HepG2 (cell line): Measurements from ENCODE around the gene CHST6. TPM values are rescaled to one million over a fixed set of nuclear protein-coding genes. Genes with fewer than 3 reads are reported as not detected.

Experiments used
- DMAP1 ChIP-seq: IDR thresholded peaks from 2 replicates; pipeline ENCODE4 v1.6.1; 2016
- HDAC6 ChIP-seq: fragments of 200-600 bp; sonication (generic); IDR thresholded peaks from 2 replicates; pipeline ENCODE4 v1.7.0; 2017; ENCODE audit warnings: mild to moderate bottlenecking, antibody characterized with exemption, low read length, low read depth
- KDM5A ChIP-seq: fragments of 200-600 bp; sonication (generic); IDR thresholded peaks from 2 replicates; pipeline ENCODE4 v1.7.0; 2018; ENCODE audit warnings: antibody characterized with exemption, mild to moderate bottlenecking, low read length, borderline replicate concordance
- SKI ChIP-seq: fragments of 450-650 bp; IDR thresholded peaks from one replicate; pipeline ENCODE4 v1.6.1; 2018; ENCODE audit warnings: mild to moderate bottlenecking; ENCODE audit not compliant: partially characterized antibody
- SRSF1 ChIP-seq: fragments of 200-400 bp; formaldehyde crosslinking; optimal IDR thresholded peaks from 2 replicates; pipeline ENCODE3; 2017; ENCODE audit warnings: mild to moderate bottlenecking, low read depth, low read length, moderate library complexity
- ZNF292 ChIP-seq: sonication (generic); formaldehyde crosslinking; IDR thresholded peaks from 2 replicates; pipeline ENCODE4 v1.8.1; 2022; ENCODE audit warnings: mild to moderate bottlenecking, low read depth, missing genetic modification reagents, borderline replicate concordance
- ZNF570 ChIP-seq: sonication (generic); formaldehyde crosslinking; IDR thresholded peaks from 2 replicates; pipeline ENCODE4 v1.4.0; 2020; ENCODE audit warnings: mild to moderate bottlenecking, missing genetic modification reagents, borderline replicate concordance
- ZNF788 ChIP-seq: sonication (generic); formaldehyde crosslinking; IDR thresholded peaks from 2 replicates; pipeline ENCODE4 v1.5.0; 2020; ENCODE audit warnings: mild to moderate bottlenecking, missing genetic modification reagents, borderline replicate concordance
- polyA plus RNA-seq, 8 experiments: library from polyadenylated mRNA; depleted of rRNA in 3 of 8; stranded (reverse) in 7 of 8; unstranded in 1 of 8; fragments of >200 nt; fragmentation: Illumina TruSeq in 4 of 8; extraction: Trizol in 4 of 8; gene quantifications; 2 replicates each; pipeline versions ENCODE4 v1.2.1 to v1.2.3, GENCODE V29; 2011 to 2016; ENCODE audit warnings: low read depth in 4 of 8, missing spikeins in 1 of 8, mixed read lengths in 1 of 8; ENCODE audit not compliant: insufficient read depth in 1 of 8
- total RNA-seq, 5 experiments: library from RNA; depleted of rRNA; stranded (reverse); fragments of >200 nt; fragmentation: Illumina TruSeq; extraction: Trizol; gene quantifications; 2 replicates each; pipeline ENCODE4 v1.2.3, GENCODE V29; 2016; ENCODE audit warnings: low read depth in 1 of 5
- TF ChIP-seq, protein P1 (sequence below), 2 experiments: IDR thresholded peaks; 2 replicates each; pipeline ENCODE4 v1.6.1; 2011 to 2012; ENCODE audit warnings: low read length in 2 of 2, borderline replicate concordance in 1 of 2, low read depth in 1 of 2, mild to moderate bottlenecking in 1 of 2, moderate library complexity in 1 of 2
- TF ChIP-seq, protein P2 (sequence below), 2 experiments: fragments of 450-650 bp in 1 of 2; sonication (generic) in 1 of 2; formaldehyde crosslinking; IDR thresholded peaks; 2 replicates each; pipeline versions ENCODE4 v1.5.0 to v1.8.0; 2020 to 2022; ENCODE audit warnings: mild to moderate bottlenecking in 1 of 2, missing genetic modification reagents in 1 of 2

Gene CHST6
- total and polyA plus RNA-seq, 2 of the 13 experiments (the other 11 are each of a cell fraction or from before 2014, with no cell fraction given): 0.18 to 0.91 TPM

DNA sequence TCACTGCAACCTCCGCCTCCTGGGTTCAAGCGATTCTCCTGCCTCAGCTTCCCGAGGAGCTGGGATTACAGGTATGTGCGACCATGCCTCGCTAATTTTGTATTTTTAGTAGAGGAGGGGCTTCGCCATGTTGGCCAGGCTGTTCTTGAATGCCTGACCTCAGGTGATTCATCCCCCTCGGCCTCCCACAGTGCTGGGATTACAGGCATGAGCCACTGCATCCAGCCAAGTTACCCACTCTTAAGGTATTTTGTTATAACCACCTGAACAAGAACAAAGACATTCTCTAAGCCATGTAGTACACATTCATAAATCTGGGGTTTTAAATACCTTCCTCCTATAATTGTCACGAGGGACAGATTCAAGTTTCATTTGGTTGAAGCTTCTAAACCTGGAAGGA lies 18.4 kb downstream of the CHST6 start (continued):
- no peak for TF ChIP-seq SRSF1
- TF ChIP-seq SKI: no peak
- TF ChIP-seq DMAP1 (CRISPR knock-in tag): no peak
- TF ChIP-seq, protein P1, sequence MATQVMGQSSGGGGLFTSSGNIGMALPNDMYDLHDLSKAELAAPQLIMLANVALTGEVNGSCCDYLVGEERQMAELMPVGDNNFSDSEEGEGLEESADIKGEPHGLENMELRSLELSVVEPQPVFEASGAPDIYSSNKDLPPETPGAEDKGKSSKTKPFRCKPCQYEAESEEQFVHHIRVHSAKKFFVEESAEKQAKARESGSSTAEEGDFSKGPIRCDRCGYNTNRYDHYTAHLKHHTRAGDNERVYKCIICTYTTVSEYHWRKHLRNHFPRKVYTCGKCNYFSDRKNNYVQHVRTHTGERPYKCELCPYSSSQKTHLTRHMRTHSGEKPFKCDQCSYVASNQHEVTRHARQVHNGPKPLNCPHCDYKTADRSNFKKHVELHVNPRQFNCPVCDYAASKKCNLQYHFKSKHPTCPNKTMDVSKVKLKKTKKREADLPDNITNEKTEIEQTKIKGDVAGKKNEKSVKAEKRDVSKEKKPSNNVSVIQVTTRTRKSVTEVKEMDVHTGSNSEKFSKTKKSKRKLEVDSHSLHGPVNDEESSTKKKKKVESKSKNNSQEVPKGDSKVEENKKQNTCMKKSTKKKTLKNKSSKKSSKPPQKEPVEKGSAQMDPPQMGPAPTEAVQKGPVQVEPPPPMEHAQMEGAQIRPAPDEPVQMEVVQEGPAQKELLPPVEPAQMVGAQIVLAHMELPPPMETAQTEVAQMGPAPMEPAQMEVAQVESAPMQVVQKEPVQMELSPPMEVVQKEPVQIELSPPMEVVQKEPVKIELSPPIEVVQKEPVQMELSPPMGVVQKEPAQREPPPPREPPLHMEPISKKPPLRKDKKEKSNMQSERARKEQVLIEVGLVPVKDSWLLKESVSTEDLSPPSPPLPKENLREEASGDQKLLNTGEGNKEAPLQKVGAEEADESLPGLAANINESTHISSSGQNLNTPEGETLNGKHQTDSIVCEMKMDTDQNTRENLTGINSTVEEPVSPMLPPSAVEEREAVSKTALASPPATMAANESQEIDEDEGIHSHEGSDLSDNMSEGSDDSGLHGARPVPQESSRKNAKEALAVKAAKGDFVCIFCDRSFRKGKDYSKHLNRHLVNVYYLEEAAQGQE (IDR thresholded peaks at IDR 0.05; ENCODE audit: borderline replicate concordance in 1 of 2, low read depth in 1 of 2, low read length in 2 of 2): no peak
- TF ChIP-seq ZNF788: no peak
- no peak for TF ChIP-seq KDM5A
- TF ChIP-seq ZNF292: no peak
- no peak for TF ChIP-seq ZNF570
- TF ChIP-seq, protein P2, sequence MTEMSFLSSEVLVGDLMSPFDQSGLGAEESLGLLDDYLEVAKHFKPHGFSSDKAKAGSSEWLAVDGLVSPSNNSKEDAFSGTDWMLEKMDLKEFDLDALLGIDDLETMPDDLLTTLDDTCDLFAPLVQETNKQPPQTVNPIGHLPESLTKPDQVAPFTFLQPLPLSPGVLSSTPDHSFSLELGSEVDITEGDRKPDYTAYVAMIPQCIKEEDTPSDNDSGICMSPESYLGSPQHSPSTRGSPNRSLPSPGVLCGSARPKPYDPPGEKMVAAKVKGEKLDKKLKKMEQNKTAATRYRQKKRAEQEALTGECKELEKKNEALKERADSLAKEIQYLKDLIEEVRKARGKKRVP (CRISPR knock-in tag; IDR thresholded peaks at IDR 0.05): no peak
- no peak for TF ChIP-seq HDAC6
